NCI-H1105 treated with DMSO at 0.1 percent for 48 hours (cell line): ENCODE measurements around the gene OR8B3.

ENCODE experiments used
- DNase-seq: peaks from one replicate; lab custom pipeline; 2025; lab: John Stamatoyannopoulos, UW

OR8B3 gene

GRCh38 chr11:124359566-124359965, 39.3 kb downstream of the OR8B3 start:
- no peak for DNase-seq

DNA sequence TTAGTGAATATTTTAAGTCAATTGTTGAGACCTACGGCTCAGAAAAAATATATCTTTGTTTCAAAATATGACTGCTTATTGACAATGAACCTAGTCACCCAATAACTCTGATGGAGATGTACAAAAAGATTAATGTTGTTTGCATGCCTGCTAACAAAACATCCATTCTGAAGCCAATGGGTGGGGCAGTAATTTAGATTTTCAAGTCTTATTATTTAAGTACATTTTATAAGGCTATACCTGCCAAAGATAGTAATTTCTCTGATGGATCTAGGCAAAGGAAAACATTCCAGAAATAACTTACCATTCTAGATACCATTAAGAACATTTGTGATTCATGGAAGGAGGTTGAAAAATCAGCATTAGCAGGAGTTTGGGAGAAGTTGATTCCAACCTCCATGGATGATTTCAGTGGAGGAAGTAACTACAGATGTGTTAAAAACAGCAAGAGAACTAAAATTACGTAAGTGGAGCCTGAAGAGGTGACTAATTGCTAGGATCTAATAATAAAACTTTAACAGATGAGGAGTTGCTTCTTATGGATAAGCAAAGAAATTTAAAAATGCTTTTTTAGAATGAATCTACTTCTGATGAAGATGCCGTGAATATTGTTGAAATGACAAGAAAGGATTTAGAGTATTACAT, 52.4 kb downstream of the OR8B3 start:
- no peak for DNase-seq
